Activated B cell treated with CpG ODN at 0.5 μM for 24 hours (primary cell): Measurements from ENCODE around the gene JAZF1. TPM values are rescaled to one million over a fixed set of nuclear protein-coding genes. Genes with fewer than 3 reads are reported as not detected.

Experiments used
- ATAC-seq: fragments of 200-7000 bp; cut with Tn5 transposase; one replicate; pipeline ENCODE4 v1.10.0; 2021; ENCODE audit warnings: low read depth, mild to moderate bottlenecking, moderate library complexity
- CTCF ChIA-PET: fragments of 350-600 bp; sonication (Branson Sonifier 250); formaldehyde crosslinking; loops from one replicate; lab custom pipeline; 2021; ENCODE audit warnings: antibody characterized with exemption; lab: Charles Lee
- POLR2A ChIA-PET: fragments of 350-600 bp; sonication (Branson Sonifier 250); formaldehyde crosslinking; loops from one replicate; lab custom pipeline; 2021; ENCODE audit warnings: antibody characterized with exemption; lab: Charles Lee
- DNase-seq: peaks from one replicate; pipeline ENCODE4 v3.0.0; 2022
- H3K27ac Mint-ChIP-seq: one replicate; pipeline ENCODE4 v1.8.0; 2020; ENCODE audit warnings: mixed read lengths
- H3K27me3 Mint-ChIP-seq: one replicate; pipeline ENCODE4 v1.8.0; 2021; ENCODE audit warnings: mixed read lengths
- H3K36me3 Mint-ChIP-seq: one replicate; pipeline ENCODE4 v1.8.0; 2021; ENCODE audit warnings: low read depth, mixed read lengths
- H3K4me1 Mint-ChIP-seq: one replicate; pipeline ENCODE4 v1.8.0; 2021; ENCODE audit warnings: mixed read lengths
- H3K4me3 Mint-ChIP-seq: one replicate; pipeline ENCODE4 v1.8.0; 2020; ENCODE audit warnings: mild to moderate bottlenecking, mixed read lengths
- H3K9me3 Mint-ChIP-seq: one replicate; pipeline ENCODE4 v1.8.0; 2020; ENCODE audit warnings: mixed read lengths
- CTCF ChIP-seq: fragments of 200-600 bp; IDR thresholded peaks from one replicate; pipeline ENCODE4 v1.8.0; 2022; ENCODE audit warnings: antibody characterized with exemption, mild to moderate bottlenecking
- intact Hi-C: fragments of 100-400 bp; cut with micrococcal nuclease; formaldehyde crosslinking; loops from one replicate; pipeline ENCODE4 v1.15.1; 2024
- total RNA-seq: library from RNA; stranded (reverse); gene quantifications from 2 replicates; pipeline ENCODE4 v1.2.3, GENCODE V29; 2022

Gene JAZF1
- total RNA-seq, 1 donor from 2014 or later: 54.8 TPM

GRCh38 chr7:28181416-28181815 lies 821 bp upstream of the JAZF1 start:
- no peaks in the 10 kb centered on the region for H3K27me3 Mint-ChIP-seq
- ChIA-PET POLR2A (interaction anchor here (0.9 to 5.0 kb wide), 5 partner anchors 21 to 89 kb away, joined by 3 to 69 read pairs (median 3); no protein-coding TSS in a partner anchor), CTCF (interaction anchor here (1.4 kb wide), 1 partner anchor 84 kb away, joined by 4 read pairs; no protein-coding TSS in a partner anchor)
- peaks cover 10% of the 10 kb centered on the region for H3K36me3 Mint-ChIP-seq
- intact Hi-C loops: loop anchor here (2.0 to 5.0 kb wide), 4 partner anchors 15 to 984 kb away; partner anchors contain the start of gene CREB5
- peak overlapping the region; percentile 90 for H3K27ac Mint-ChIP-seq
- ATAC-seq (no peak), DNase-seq (no peak)
- no peaks in the 10 kb centered on the region for H3K9me3 Mint-ChIP-seq
- peaks cover 61% of the 10 kb centered on the region for H3K4me1 Mint-ChIP-seq
- no peak for TF ChIP-seq CTCF
- H3K4me3 Mint-ChIP-seq: peak overlapping the region; percentile 88

- H3K27ac Mint-ChIP-seq: no peak overlapping the region
- no peak for TF ChIP-seq CTCF
Measured at GRCh38 chr7:28180031-28180363, 598 bp downstream of the JAZF1 start.

GRCh38 chr7:28179120-28180030 lies 1.2 kb downstream of the JAZF1 start:
- peak overlapping the region; percentile 80 for H3K4me3 Mint-ChIP-seq
- H3K36me3 Mint-ChIP-seq: peaks cover 12% of the 10 kb centered on the region
- H3K27me3 Mint-ChIP-seq: no peaks in the 10 kb centered on the region
- intact Hi-C loops: loop anchor here (1.0 to 5.0 kb wide), 9 partner anchors 8 to 982 kb away; partner anchors contain the start of gene CREB5
- POLR2A ChIA-PET: interaction anchor here (0.5 to 5.0 kb wide), 15 partner anchors 10 to 82 kb away, joined by 3 to 69 read pairs (median 3); no protein-coding TSS in a partner anchor
- H3K4me1 Mint-ChIP-seq: peaks cover 77% of the 10 kb centered on the region
- CTCF ChIA-PET: interaction anchor here (1.1 to 1.4 kb wide), 2 partner anchors 14 to 17 kb away, joined by 3 read pairs; no protein-coding TSS in a partner anchor
- peak; percentile 73 for DNase-seq
- ATAC-seq: peak; percentile 59
- TF ChIP-seq CTCF: no peak
- no peaks in the 10 kb centered on the region for H3K9me3 Mint-ChIP-seq
- peak overlapping the region; percentile 84 for H3K27ac Mint-ChIP-seq

More at GRCh38 chr7:28180031-28180363, 598 bp downstream of the JAZF1 start:
- ChIA-PET POLR2A (interaction anchor here (0.5 to 5.0 kb wide), 13 partner anchors 11 to 83 kb away, joined by 3 to 69 read pairs (median 3); no protein-coding TSS in a partner anchor), CTCF (interaction anchor here (1.1 to 1.4 kb wide), 2 partner anchors 17 to 82 kb away, joined by 3 to 4 read pairs; no protein-coding TSS in a partner anchor)
- ATAC-seq (no peak), DNase-seq (no peak)
- no peaks in the 10 kb centered on the region for H3K9me3 Mint-ChIP-seq
- peak overlapping the region; percentile 57 for H3K4me3 Mint-ChIP-seq
- H3K36me3 Mint-ChIP-seq: peaks cover 10% of the 10 kb centered on the region
- peaks cover 74% of the 10 kb centered on the region for H3K4me1 Mint-ChIP-seq
- no peaks in the 10 kb centered on the region for H3K27me3 Mint-ChIP-seq
- intact Hi-C loops: loop anchor here (2.0 to 5.0 kb wide), 4 partner anchors 17 to 983 kb away; partner anchors contain the start of gene CREB5

GRCh38 chr7:28178599-28178998 lies 2.0 kb downstream of the JAZF1 start:
- H3K27me3 Mint-ChIP-seq: no peaks in the 10 kb centered on the region
- H3K4me1 Mint-ChIP-seq: peaks cover 74% of the 10 kb centered on the region
- H3K4me3 Mint-ChIP-seq: peak overlapping the region; percentile 80
- TF ChIP-seq CTCF: no peak
- no peaks in the 10 kb centered on the region for H3K9me3 Mint-ChIP-seq
- peak overlapping the region; percentile 84 for H3K27ac Mint-ChIP-seq
- no peak for DNase-seq
- no peak for ATAC-seq
- H3K36me3 Mint-ChIP-seq: peaks cover 12% of the 10 kb centered on the region
- ChIA-PET POLR2A (interaction anchor here (0.8 to 5.0 kb wide), 6 partner anchors 9 to 61 kb away, joined by 3 to 69 read pairs (median 9); no protein-coding TSS in a partner anchor), CTCF (interaction anchor here (0.7 to 1.4 kb wide), 2 partner anchors 14 to 92 kb away, joined by 3 read pairs; no protein-coding TSS in a partner anchor)
- intact Hi-C loops: loop anchor here (2.0 kb wide), 2 partner anchors 16 to 82 kb away; no protein-coding TSS in a partner anchor
